HL-60 (cell line): ENCODE measurements around the gene CRISP2.

Source experiments
- CTCF ChIP-seq: IDR thresholded peaks from one replicate; pipeline ENCODE4 v1.5.1; 2011; ENCODE audit warnings: low read length, control low read depth, inconsistent platforms; ENCODE audit not compliant: insufficient read depth
- GABPA ChIP-seq: IDR thresholded peaks from 2 replicates; pipeline ENCODE4 v1.6.1; 2012; ENCODE audit warnings: low read depth
- POLR2AphosphoS5 ChIP-seq: IDR thresholded peaks from 2 replicates; pipeline ENCODE4 v1.6.1; 2012; ENCODE audit warnings: low read depth
- REST ChIP-seq: IDR thresholded peaks from 2 replicates; pipeline ENCODE4 v1.6.1; 2012; ENCODE audit warnings: low read depth; ENCODE audit not compliant: insufficient replicate concordance
- SPI1 ChIP-seq: IDR thresholded peaks from 2 replicates; pipeline ENCODE4 v1.6.1; 2012; ENCODE audit warnings: low read depth, mild to moderate bottlenecking, borderline replicate concordance

GRCh38 chr6:49649988-49650387, 63.4 kb downstream of the CRISP2 start:
- TF ChIP-seq REST: no peak
- TF ChIP-seq CTCF: no peak
- TF ChIP-seq GABPA: no peak
- no peak for TF ChIP-seq POLR2AphosphoS5
- no peak for TF ChIP-seq SPI1
